SK-N-SH (cell line): ENCODE data around the gene DIAPH1. TPM values are rescaled to one million over a fixed set of nuclear protein-coding genes. Genes with fewer than 3 reads are reported as not detected.

Experiments
- CTCF ChIA-PET: fragments of 300-600, 350-600 bp; formaldehyde crosslinking; extraction: SDS; loops from one replicate; lab custom pipeline; 2021; lab: Yijun Ruan, JAX
- POLR2A ChIA-PET: fragments of 350-600 bp; sonication (Branson Sonifier 250); formaldehyde crosslinking; extraction: SDS; loops from one replicate; lab custom pipeline; 2020; ENCODE audit warnings: antibody characterized with exemption, inconsistent platforms; lab: Yijun Ruan, JAX
- DNase-seq: peaks from one replicate; pipeline ENCODE4 v3.0.0; 2012
- H2AFZ ChIP-seq: fragments of 200-600 bp; sonication (generic); 2 replicates; pipeline ENCODE4 v1.8.1; 2016; ENCODE audit warnings: antibody characterized with exemption, mild to moderate bottlenecking, low read depth
- H3F3A ChIP-seq: fragments of 200-600 bp; sonication (generic); replicated peaks from 2 replicates; pipeline ENCODE3; 2016; ENCODE audit warnings: antibody characterized with exemption, mild to moderate bottlenecking; ENCODE audit not compliant: insufficient read depth
- H3K27ac ChIP-seq, 2 experiments: fragments of 200-500 bp in 1 of 2; fragments of 200-600 bp in 1 of 2; sonication (Bioruptor generic) in 1 of 2; sonication (generic), shearing (Covaris generic) in 1 of 2; 2 replicates each; pipeline versions ENCODE4 v1.5.1 to v1.6.1; 2014 to 2016; ENCODE audit warnings: low read depth in 2 of 2, inconsistent platforms in 1 of 2, low read length in 1 of 2, mild to moderate bottlenecking in 1 of 2, mixed read lengths in 1 of 2
- H3K27me3 ChIP-seq: fragments of 200-600 bp; sonication (generic), shearing (Covaris generic); 2 replicates; pipeline ENCODE4 v1.6.1; 2016; ENCODE audit warnings: mixed run types; ENCODE audit not compliant: insufficient read depth
- H3K36me3 ChIP-seq, 2 experiments: fragments of 200-500 bp in 1 of 2; fragments of 200-600 bp in 1 of 2; sonication (Bioruptor generic) in 1 of 2; sonication (generic) in 1 of 2; replicated peaks in 1 of 2; 2 replicates each; pipeline versions ENCODE3 to v1.5.1; 2014 to 2016; ENCODE audit warnings: low read length in 1 of 2, mild to moderate bottlenecking in 1 of 2; ENCODE audit not compliant: insufficient read depth in 2 of 2, control insufficient read depth in 1 of 2
- H3K4me1 ChIP-seq, 2 experiments: fragments of 200-500 bp in 1 of 2; fragments of 200-600 bp in 1 of 2; sonication (Bioruptor generic) in 1 of 2; sonication (generic), shearing (Covaris generic) in 1 of 2; 2 replicates each; pipeline versions ENCODE4 v1.5.1 to v1.6.1; 2014 to 2016; ENCODE audit warnings: low read depth in 1 of 2, low read length in 1 of 2, mixed run types in 1 of 2; ENCODE audit not compliant: insufficient read depth in 2 of 2, control insufficient read depth in 1 of 2
- H3K4me2 ChIP-seq: fragments of 200-600 bp; sonication (generic), shearing (Covaris generic); 2 replicates; pipeline ENCODE4 v1.6.1; 2017; ENCODE audit warnings: mixed run types
- H3K4me3 ChIP-seq, 2 experiments: fragments of 200-500 bp in 1 of 2; fragments of 200-600 bp in 1 of 2; sonication (Bioruptor generic) in 1 of 2; sonication (generic), shearing (Covaris generic) in 1 of 2; 2 replicates each; pipeline versions ENCODE4 v1.5.1 to v1.8.1; 2014 to 2016; ENCODE audit warnings: low read depth in 2 of 2, inconsistent platforms in 1 of 2, low read length in 1 of 2, mild to moderate bottlenecking in 1 of 2, mixed read lengths in 1 of 2, moderate library complexity in 1 of 2
- H3K79me2 ChIP-seq: fragments of 200-600 bp; sonication (generic); 2 replicates; pipeline ENCODE4 v1.8.1; 2017; ENCODE audit warnings: mild to moderate bottlenecking; ENCODE audit not compliant: insufficient read depth
- H3K9ac ChIP-seq: fragments of 200-600 bp; sonication (generic); 2 replicates; pipeline ENCODE4 v1.6.1; 2017; ENCODE audit warnings: mixed run types
- H3K9me2 ChIP-seq: fragments of 200-600 bp; sonication (generic); 2 replicates; pipeline ENCODE4 v1.6.1; 2017; ENCODE audit warnings: mixed run types
- H3K9me3 ChIP-seq: fragments of 200-600 bp; sonication (generic); 2 replicates; pipeline ENCODE4 v1.6.1; 2017; ENCODE audit warnings: mixed run types, mild to moderate bottlenecking, moderate library complexity
- H4K20me1 ChIP-seq: fragments of 200-600 bp; sonication (generic); 2 replicates; pipeline ENCODE4 v1.6.1; 2017; ENCODE audit warnings: mild to moderate bottlenecking, mixed run types; ENCODE audit not compliant: insufficient read depth
- EP300 ChIP-seq, 2 experiments: IDR thresholded peaks; 2 replicates each; pipeline versions ENCODE4 v1.4.0 to v1.6.1; 2012; ENCODE audit warnings: borderline replicate concordance in 1 of 2, low read depth in 1 of 2, low read length in 1 of 2
- EZH2phosphoT487 ChIP-seq: fragments of 200-600 bp; sonication (generic); IDR thresholded peaks from 2 replicates; pipeline ENCODE4 v1.6.1; 2017; ENCODE audit warnings: low read depth, mixed run types, mild to moderate bottlenecking, antibody characterized with exemption, moderate library complexity, borderline replicate concordance
- FOSL2 ChIP-seq: IDR thresholded peaks from 2 replicates; pipeline ENCODE4 v1.4.0; 2012; ENCODE audit warnings: low read depth, mild to moderate bottlenecking, moderate library complexity, borderline replicate concordance
- JUND ChIP-seq: IDR thresholded peaks from 2 replicates; pipeline ENCODE4 v1.4.0; 2012
- MAX ChIP-seq: IDR thresholded peaks from 2 replicates; pipeline ENCODE4 v1.4.0; 2012; ENCODE audit warnings: low read depth
- MXI1 ChIP-seq: IDR thresholded peaks from 2 replicates; pipeline ENCODE4 v1.6.1; 2012; ENCODE audit warnings: mild to moderate bottlenecking, low read depth, low read length, improper control_type of control experiment
- NRF1 ChIP-seq: IDR thresholded peaks from 2 replicates; pipeline ENCODE4 v1.6.1; 2012; ENCODE audit warnings: low read depth, mild to moderate bottlenecking, low read length
- POLR2AphosphoS5 ChIP-seq: IDR thresholded peaks from 2 replicates; pipeline ENCODE4 v1.6.1; 2012; ENCODE audit warnings: low read depth, low read length
- RAD21 ChIP-seq: IDR thresholded peaks from 2 replicates; pipeline ENCODE4 v1.6.1; 2012; ENCODE audit warnings: mild to moderate bottlenecking, low read length
- RFX5 ChIP-seq: IDR thresholded peaks from 2 replicates; pipeline ENCODE4 v1.6.1; 2012; ENCODE audit warnings: mild to moderate bottlenecking, improper control_type of control experiment, low read length
- TAF1 ChIP-seq: IDR thresholded peaks from 2 replicates; pipeline ENCODE4 v1.6.1; 2012; ENCODE audit warnings: low read depth, mild to moderate bottlenecking, low read length, moderate library complexity, borderline replicate concordance
- TCF12 ChIP-seq: IDR thresholded peaks from 2 replicates; pipeline ENCODE4 v1.4.0; 2012
- USF2 ChIP-seq: fragments of 150-350 bp; IDR thresholded peaks from 2 replicates; pipeline ENCODE4 v1.6.1; 2017; ENCODE audit warnings: antibody characterized with exemption, low read length, low read depth, borderline replicate concordance
- WGBS: methylation state at CpG from one replicate; pipeline ENCODE4 v1.1.6; 2017; ENCODE audit warnings: low lambda C conversion rate; 5-methylcytosine and 5-hydroxymethylcytosine counted together
- polyA plus RNA-seq, 3 experiments: library from polyadenylated mRNA; depleted of rRNA; stranded (reverse); fragments of >200 nt; gene quantifications; 2 replicates each; pipeline ENCODE4 v1.2.3, GENCODE V29; 2012
- TF ChIP-seq, protein P1 (sequence below): IDR thresholded peaks from 2 replicates; pipeline ENCODE4 v1.6.1; 2012; ENCODE audit warnings: mild to moderate bottlenecking, low read depth, low read length, moderate library complexity

Gene DIAPH1
- polyA plus RNA-seq, 1 of the 3 experiments (the other 2 are of a cell fraction) = 30.4 TPM

DNA sequence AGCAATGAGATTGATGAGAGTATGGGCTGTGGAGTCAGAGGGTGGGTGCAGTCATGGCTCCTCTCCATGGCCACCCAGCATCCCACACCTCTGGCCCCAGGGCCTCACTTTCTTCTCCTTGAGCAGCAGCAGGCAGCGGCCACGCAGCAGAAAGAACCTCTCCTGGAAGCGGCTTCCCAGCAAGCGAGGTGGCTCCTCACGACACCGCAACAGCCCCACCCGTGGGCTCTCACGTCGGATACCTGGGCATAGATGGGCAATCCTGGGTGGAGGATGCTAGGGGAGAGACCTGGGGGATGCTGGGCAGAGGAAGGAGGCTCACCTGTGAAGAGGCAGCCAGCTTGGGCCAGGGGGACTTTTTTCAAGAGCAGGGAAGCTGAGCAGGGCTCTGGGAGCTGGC, 37.6 kb upstream of the DIAPH1 start:
- TF ChIP-seq USF2 (no peak), RFX5 (no peak), MAX (no peak), JUND (no peak), TCF12 (no peak), NRF1 (no peak), RAD21 (no peak), MXI1 (no peak), POLR2AphosphoS5 (no peak), TAF1 (no peak)
- Histone ChIP-seq H3K79me2 (no peaks in the 10 kb centered on the region), H3K9me3 (no peaks in the 10 kb centered on the region), H3K36me3 (peaks cover 16 to 44% of the 10 kb centered on the region in 2 experiments), H3K4me3 (no peak overlapping the region), H3K27me3 (no peaks in the 10 kb centered on the region), H3K9ac (no peak overlapping the region), H3K4me1 (peaks cover 4 to 8% of the 10 kb centered on the region in 2 experiments; a peak in 3 of 4 replicates), H3K4me2 (no peak overlapping the region), H4K20me1 (no peaks in the 10 kb centered on the region), H3K27ac (no peak overlapping the region), H3F3A (peaks cover 6% of the 10 kb centered on the region), H3K9me2 (no peaks in the 10 kb centered on the region), H2AFZ (no peak overlapping the region)
- ChIA-PET CTCF (interaction anchor here (2.0 kb wide), 1 partner anchor 8 kb away, joined by 8 read pairs; no protein-coding TSS in a partner anchor), POLR2A (interaction anchor here (1.5 kb wide), 1 partner anchor 9 kb away, joined by 5 read pairs; no protein-coding TSS in a partner anchor)
- no peak for DNase-seq
- 98% methylated on average over 8 of the region's 9 CpGs for WGBS

DNA sequence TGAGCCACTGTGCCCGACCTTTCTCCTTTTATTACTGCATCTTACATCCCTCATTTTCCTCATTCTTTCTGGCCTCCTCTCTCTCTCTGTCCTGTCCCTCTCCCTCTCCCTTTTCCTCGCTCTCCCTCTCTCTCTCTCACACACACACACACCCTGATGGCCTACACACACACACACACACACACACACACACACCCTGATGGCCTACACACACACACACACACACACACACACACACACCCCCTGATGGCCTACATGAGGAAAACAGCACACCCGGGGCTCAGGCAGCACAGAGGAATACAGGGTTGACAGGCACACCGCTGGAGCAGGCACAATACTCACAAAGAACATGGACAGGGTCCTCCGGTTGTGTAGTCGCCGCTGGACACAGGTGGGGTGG, 36.2 kb upstream of the DIAPH1 start:
- H3K4me1 ChIP-seq = peaks cover 8 to 12% of the 10 kb centered on the region in 2 experiments; a peak in 3 of 4 replicates
- no peak overlapping the region for H3K4me3 ChIP-seq
- ChIA-PET CTCF (interaction anchor here (1.4 kb wide), 1 partner anchor 314 kb away, joined by 5 read pairs; the partner anchor contains the start of gene RNF14), POLR2A (no interaction called here)
- no peaks in the 10 kb centered on the region for H3K9me2 ChIP-seq
- no peak overlapping the region for H3K4me2 ChIP-seq
- peaks cover 12 to 44% of the 10 kb centered on the region in 2 experiments for H3K36me3 ChIP-seq
- H3K27ac ChIP-seq = no peak overlapping the region
- H3K27me3 ChIP-seq = no peaks in the 10 kb centered on the region
- H2AFZ ChIP-seq = no peak overlapping the region
- WGBS = 90% methylated on average over 7 of the region's 7 CpGs
- peaks cover 10% of the 10 kb centered on the region for H3K79me2 ChIP-seq
- no peaks in the 10 kb centered on the region for H3K9me3 ChIP-seq
- no peak for DNase-seq
- no peak overlapping the region for H3K9ac ChIP-seq
- H4K20me1 ChIP-seq = no peaks in the 10 kb centered on the region
- peaks cover 6% of the 10 kb centered on the region for H3F3A ChIP-seq
- TF ChIP-seq EP300 (IDR thresholded peaks at IDR 0.05; ENCODE audit: borderline replicate concordance in 1 of 2, low read depth in 1 of 2, low read length in 1 of 2) = no peak
- no peak for TF ChIP-seq MAX
- TF ChIP-seq, protein P1, sequence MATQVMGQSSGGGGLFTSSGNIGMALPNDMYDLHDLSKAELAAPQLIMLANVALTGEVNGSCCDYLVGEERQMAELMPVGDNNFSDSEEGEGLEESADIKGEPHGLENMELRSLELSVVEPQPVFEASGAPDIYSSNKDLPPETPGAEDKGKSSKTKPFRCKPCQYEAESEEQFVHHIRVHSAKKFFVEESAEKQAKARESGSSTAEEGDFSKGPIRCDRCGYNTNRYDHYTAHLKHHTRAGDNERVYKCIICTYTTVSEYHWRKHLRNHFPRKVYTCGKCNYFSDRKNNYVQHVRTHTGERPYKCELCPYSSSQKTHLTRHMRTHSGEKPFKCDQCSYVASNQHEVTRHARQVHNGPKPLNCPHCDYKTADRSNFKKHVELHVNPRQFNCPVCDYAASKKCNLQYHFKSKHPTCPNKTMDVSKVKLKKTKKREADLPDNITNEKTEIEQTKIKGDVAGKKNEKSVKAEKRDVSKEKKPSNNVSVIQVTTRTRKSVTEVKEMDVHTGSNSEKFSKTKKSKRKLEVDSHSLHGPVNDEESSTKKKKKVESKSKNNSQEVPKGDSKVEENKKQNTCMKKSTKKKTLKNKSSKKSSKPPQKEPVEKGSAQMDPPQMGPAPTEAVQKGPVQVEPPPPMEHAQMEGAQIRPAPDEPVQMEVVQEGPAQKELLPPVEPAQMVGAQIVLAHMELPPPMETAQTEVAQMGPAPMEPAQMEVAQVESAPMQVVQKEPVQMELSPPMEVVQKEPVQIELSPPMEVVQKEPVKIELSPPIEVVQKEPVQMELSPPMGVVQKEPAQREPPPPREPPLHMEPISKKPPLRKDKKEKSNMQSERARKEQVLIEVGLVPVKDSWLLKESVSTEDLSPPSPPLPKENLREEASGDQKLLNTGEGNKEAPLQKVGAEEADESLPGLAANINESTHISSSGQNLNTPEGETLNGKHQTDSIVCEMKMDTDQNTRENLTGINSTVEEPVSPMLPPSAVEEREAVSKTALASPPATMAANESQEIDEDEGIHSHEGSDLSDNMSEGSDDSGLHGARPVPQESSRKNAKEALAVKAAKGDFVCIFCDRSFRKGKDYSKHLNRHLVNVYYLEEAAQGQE = no peak
- TF ChIP-seq FOSL2 = no peak
- no peak for TF ChIP-seq EZH2phosphoT487
